Measurements from ENCODE around the gene EYA4.

Gene EYA4

GRCh38 chr6:133487174-133487573 lies 246.0 kb downstream of the EYA4 start:
- H3K9ac ChIP-seq (ENCODE audit: low read length): no peak overlapping the region
- H3K9me2 ChIP-seq (ENCODE audit: low read depth, low read length): no peaks in the 10 kb centered on the region
- no peaks in the 10 kb centered on the region for H3K4me1 ChIP-seq (ENCODE audit: insufficient read depth, low read length, severe bottlenecking)
- no peak overlapping the region for H3K4me3 ChIP-seq (ENCODE audit: low read depth, low read length, poor library complexity, severe bottlenecking)
- no peak overlapping the region for H3K27ac ChIP-seq (ENCODE audit: low read depth, low read length, poor library complexity, severe bottlenecking)
- H2AFZ ChIP-seq (ENCODE audit: low read length): no peak overlapping the region
- no peaks in the 10 kb centered on the region for H4K20me1 ChIP-seq (ENCODE audit: insufficient read depth, low read length)
- no peaks in the 10 kb centered on the region for H3K27me3 ChIP-seq (ENCODE audit: insufficient read depth, low read length)
- H3F3A ChIP-seq (ENCODE audit: insufficient read depth, low read length): no peaks in the 10 kb centered on the region
- H3K36me3 ChIP-seq (ENCODE audit: insufficient read depth, low read length): no peaks in the 10 kb centered on the region
- H3K79me2 ChIP-seq (ENCODE audit: insufficient read depth, low read length): no peaks in the 10 kb centered on the region
- H3K9me3 ChIP-seq (ENCODE audit: low read length): no peaks in the 10 kb centered on the region
- TF ChIP-seq CTCF (IDR thresholded peaks at IDR 0.05; ENCODE audit: low read length) (no peak), EZH2 (IDR thresholded peaks at IDR 0.05; ENCODE audit: borderline replicate concordance, low read length) (no peak)
- H3K4me2 ChIP-seq (ENCODE audit: low read length): no peak overlapping the region

- Histone ChIP-seq H4K20me1 (ENCODE audit: insufficient read depth, low read length) (no peaks in the 10 kb centered on the region), H3K9ac (ENCODE audit: low read length) (no peak overlapping the region), H3F3A (ENCODE audit: insufficient read depth, low read length) (no peaks in the 10 kb centered on the region), H2AFZ (ENCODE audit: low read length) (no peak overlapping the region), H3K4me1 (ENCODE audit: insufficient read depth, low read length, severe bottlenecking) (no peaks in the 10 kb centered on the region), H3K9me3 (ENCODE audit: low read length) (no peaks in the 10 kb centered on the region), H3K4me2 (ENCODE audit: low read length) (no peak overlapping the region), H3K36me3 (ENCODE audit: insufficient read depth, low read length) (no peaks in the 10 kb centered on the region), H3K9me2 (ENCODE audit: low read depth, low read length) (no peaks in the 10 kb centered on the region), H3K4me3 (ENCODE audit: low read depth, low read length, poor library complexity, severe bottlenecking) (no peak overlapping the region), H3K79me2 (ENCODE audit: insufficient read depth, low read length) (no peaks in the 10 kb centered on the region), H3K27me3 (ENCODE audit: insufficient read depth, low read length) (no peaks in the 10 kb centered on the region), H3K27ac (ENCODE audit: low read depth, low read length, poor library complexity, severe bottlenecking) (no peak overlapping the region)
- TF ChIP-seq CTCF (IDR thresholded peaks at IDR 0.05; ENCODE audit: low read length) (no peak), EZH2 (IDR thresholded peaks at IDR 0.05; ENCODE audit: borderline replicate concordance, low read length) (no peak)
Measured at GRCh38 chr6:133495205-133495903, 254.2 kb downstream of the EYA4 start.

- Histone ChIP-seq H3K27ac (ENCODE audit: low read depth, low read length, poor library complexity, severe bottlenecking) (no peak overlapping the region), H3K27me3 (ENCODE audit: insufficient read depth, low read length) (no peaks in the 10 kb centered on the region), H3K79me2 (ENCODE audit: insufficient read depth, low read length) (no peaks in the 10 kb centered on the region), H3K4me2 (ENCODE audit: low read length) (no peak overlapping the region), H4K20me1 (ENCODE audit: insufficient read depth, low read length) (no peaks in the 10 kb centered on the region), H2AFZ (ENCODE audit: low read length) (no peak overlapping the region), H3K9me2 (ENCODE audit: low read depth, low read length) (no peaks in the 10 kb centered on the region), H3K4me3 (ENCODE audit: low read depth, low read length, poor library complexity, severe bottlenecking) (no peak overlapping the region), H3K9me3 (ENCODE audit: low read length) (no peaks in the 10 kb centered on the region), H3K4me1 (ENCODE audit: insufficient read depth, low read length, severe bottlenecking) (no peaks in the 10 kb centered on the region), H3F3A (ENCODE audit: insufficient read depth, low read length) (no peaks in the 10 kb centered on the region), H3K36me3 (ENCODE audit: insufficient read depth, low read length) (no peaks in the 10 kb centered on the region), H3K9ac (ENCODE audit: low read length) (no peak overlapping the region)
- no peak for TF ChIP-seq CTCF (IDR thresholded peaks at IDR 0.05; ENCODE audit: low read length)
- TF ChIP-seq EZH2 (IDR thresholded peaks at IDR 0.05; ENCODE audit: borderline replicate concordance, low read length): no peak
Measured at GRCh38 chr6:133499662-133500061, 258.5 kb downstream of the EYA4 start.
